CD14-positive monocyte (primary cell): ENCODE data around the gene NECAB2. TPM values are rescaled to one million over a fixed set of nuclear protein-coding genes. Genes with fewer than 3 reads are reported as not detected.

Experiments
- DNase-seq, 3 donors: peaks; one replicate each; pipeline ENCODE4 v3.0.0-alpha.2; 2011 to 2022
- H2AFZ ChIP-seq: 2 replicates; pipeline ENCODE4 v1.6.0; 2012; ENCODE audit warnings: mild to moderate bottlenecking, low read depth, low read length, inconsistent platforms; ENCODE audit not compliant: insufficient read depth, poor library complexity, severe bottlenecking
- H3K27ac ChIP-seq, 2 donors: 1 replicate in 1 of 2; 2 replicates in 1 of 2; pipeline ENCODE4 v1.5.1; 2012 to 2013; ENCODE audit warnings: low read length in 2 of 2, control low read depth in 1 of 2, inconsistent platforms in 1 of 2, low read depth in 1 of 2, mild to moderate bottlenecking in 1 of 2
- H3K27me3 ChIP-seq, 2 donors: one replicate each; pipeline versions ENCODE4 v1.6.0 to v1.6.1; 2011 to 2013; ENCODE audit warnings: low read length in 2 of 2; ENCODE audit not compliant: control insufficient read depth in 2 of 2, insufficient read depth in 2 of 2
- H3K36me3 ChIP-seq, 2 donors: replicated peaks in 1 of 2; 1 replicate in 1 of 2; 2 replicates in 1 of 2; pipeline versions ENCODE4 v1.5.1 to v1.6.1; 2012 to 2013; ENCODE audit warnings: low read length in 2 of 2, control low read depth in 1 of 2, inconsistent platforms in 1 of 2, mild to moderate bottlenecking in 1 of 2; ENCODE audit not compliant: insufficient read depth in 2 of 2, control insufficient read depth in 1 of 2
- H3K4me1 ChIP-seq, 2 donors: 1 replicate in 1 of 2; 2 replicates in 1 of 2; pipeline versions ENCODE4 v1.5.1 to v1.6.1; 2012 to 2013; ENCODE audit warnings: low read length in 2 of 2, control low read depth in 1 of 2, inconsistent platforms in 1 of 2, mild to moderate bottlenecking in 1 of 2, moderate library complexity in 1 of 2; ENCODE audit not compliant: insufficient read depth in 2 of 2, control insufficient read depth in 1 of 2
- H3K4me2 ChIP-seq: replicated peaks from 2 replicates; pipeline ENCODE3; 2012; ENCODE audit warnings: low read length, moderate library complexity, mild to moderate bottlenecking; ENCODE audit not compliant: poor library complexity, severe bottlenecking; ENCODE audit errors: extremely low read depth
- H3K4me3 ChIP-seq, 3 experiments: fragments of 200-600 bp in 1 of 3; sonication (generic) in 1 of 3; replicated peaks in 1 of 3; 1 replicate in 2 of 3; 2 replicates in 1 of 3; pipeline ENCODE4 v1.5.1; 2011 to 2013; ENCODE audit warnings: low read length in 3 of 3, mild to moderate bottlenecking in 3 of 3, control low read depth in 2 of 3, low read depth in 2 of 3, inconsistent platforms in 1 of 3, moderate library complexity in 1 of 3
- H3K79me2 ChIP-seq: 2 replicates; pipeline ENCODE4 v1.6.0; 2012; ENCODE audit warnings: mild to moderate bottlenecking, control low read depth, inconsistent platforms, low read length, moderate library complexity; ENCODE audit not compliant: insufficient read depth
- H3K9ac ChIP-seq: 2 replicates; pipeline ENCODE4 v1.6.0; 2017; ENCODE audit warnings: low read length, mild to moderate bottlenecking; ENCODE audit not compliant: insufficient read depth, poor library complexity, severe bottlenecking
- H3K9me3 ChIP-seq, 2 donors: replicated peaks in 1 of 2; 1 replicate in 1 of 2; 2 replicates in 1 of 2; pipeline versions ENCODE4 v1.5.1 to v1.6.1; 2012 to 2013; ENCODE audit warnings: low read length in 2 of 2, control low read depth in 1 of 2; ENCODE audit not compliant: control insufficient read depth in 1 of 2, insufficient read depth in 1 of 2
- H4K20me1 ChIP-seq: 2 replicates; pipeline ENCODE4 v1.6.0; 2012; ENCODE audit warnings: mild to moderate bottlenecking, low read length, control low read depth, moderate library complexity; ENCODE audit not compliant: insufficient read depth
- H3K27ac Mint-ChIP-seq, 7 donors: one replicate each; pipeline ENCODE4 v1.8.0; 2020; ENCODE audit warnings: mild to moderate bottlenecking in 7 of 7, mixed read lengths in 7 of 7, moderate library complexity in 6 of 7, inconsistent platforms in 2 of 7
- H3K27me3 Mint-ChIP-seq, 3 donors: one replicate each; pipeline ENCODE4 v1.8.0; 2021 to 2022; ENCODE audit warnings: low read depth in 3 of 3, mild to moderate bottlenecking in 3 of 3, mixed read lengths in 3 of 3, moderate library complexity in 3 of 3, inconsistent platforms in 1 of 3
- H3K36me3 Mint-ChIP-seq, 2 donors: one replicate each; pipeline ENCODE4 v1.8.0; 2020; ENCODE audit warnings: mixed read lengths in 2 of 2, inconsistent platforms in 1 of 2, mild to moderate bottlenecking in 1 of 2
- H3K4me1 Mint-ChIP-seq: one replicate; pipeline ENCODE4 v1.8.0; 2020; ENCODE audit warnings: mild to moderate bottlenecking, mixed read lengths
- H3K4me3 Mint-ChIP-seq, 2 donors: one replicate each; pipeline ENCODE4 v1.8.0; 2020; ENCODE audit warnings: mild to moderate bottlenecking in 2 of 2, mixed read lengths in 2 of 2, moderate library complexity in 1 of 2
- H3K9me3 Mint-ChIP-seq, 7 donors: one replicate each; pipeline ENCODE4 v1.8.0; 2020 to 2022; ENCODE audit warnings: mixed read lengths in 7 of 7, mild to moderate bottlenecking in 6 of 7, moderate library complexity in 6 of 7, inconsistent platforms in 2 of 7
- CTCF ChIP-seq: fragments of 200-600 bp; IDR thresholded peaks from one replicate; pipeline ENCODE4 v1.8.0; 2022; ENCODE audit warnings: antibody characterized with exemption, mild to moderate bottlenecking
- WGBS: methylation state at CpG from one replicate; pipeline ENCODE4 v1.1.5; 2013; ENCODE audit warnings: missing lambda C conversion rate; ENCODE audit not compliant: insufficient coverage; 5-methylcytosine and 5-hydroxymethylcytosine counted together
- intact Hi-C, 2 donors: fragments of 100-400 bp; cut with micrococcal nuclease; formaldehyde crosslinking; loops; one replicate each; pipeline versions ENCODE4 v1.15.0 to v1.15.1; 2023
- polyA plus RNA-seq, 3 donors: library from polyadenylated mRNA; depleted of rRNA in 1 of 3; unstranded in 2 of 3; stranded (reverse) in 1 of 3; fragments of 300-500 nt in 2 of 3; fragments of >200 nt in 1 of 3; fragmentation: Illumina TruSeq in 2 of 3; gene quantifications; 1 replicate in 2 of 3; 2 replicates in 1 of 3; pipeline ENCODE4 v1.2.3, GENCODE V29; 2012 to 2021

The NECAB2 gene
- polyA plus RNA-seq, 3 donors, result 0.33 to 1.4 (median 0.52) TPM

GRCh38 chr16:83925095-83925905 lies 42.7 kb upstream of the NECAB2 start:
- DNase-seq, result no peak
- H3K79me2 ChIP-seq, result no peaks in the 10 kb centered on the region
- no peak overlapping the region for H3K9ac ChIP-seq
- no peaks in the 10 kb centered on the region for H3K27me3 ChIP-seq
- 89% methylated on average over 11 of the region's 12 CpGs for WGBS
- H3K9me3 Mint-ChIP-seq, result peaks cover 0 to 2% (median 0%) of the 10 kb centered on the region in 7 donors
- H3K27me3 Mint-ChIP-seq, result no peaks in the 10 kb centered on the region
- H3K4me1 Mint-ChIP-seq, result no peaks in the 10 kb centered on the region
- H3K27ac Mint-ChIP-seq, result peak overlapping the region in 1 of 7 donors; percentile 42
- H3K4me2 ChIP-seq, result no peak overlapping the region
- no peak overlapping the region for H2AFZ ChIP-seq
- no peaks in the 10 kb centered on the region for H3K9me3 ChIP-seq
- intact Hi-C loops, result no loop called here
- H4K20me1 ChIP-seq, result no peaks in the 10 kb centered on the region
- TF ChIP-seq CTCF, result no peak
- no peak overlapping the region for H3K4me3 ChIP-seq
- no peak overlapping the region for H3K27ac ChIP-seq
- no peaks in the 10 kb centered on the region for H3K4me1 ChIP-seq
- peaks cover 22 to 39% of the 10 kb centered on the region in 2 donors for H3K36me3 Mint-ChIP-seq
- no peak overlapping the region for H3K4me3 Mint-ChIP-seq
- H3K36me3 ChIP-seq, result peaks cover 4 to 32% of the 10 kb centered on the region in 2 donors

- DNase-seq, result no peak
- Histone ChIP-seq H3K9ac (no peak overlapping the region), H3K9me3 (no peaks in the 10 kb centered on the region), H3K4me2 (no peak overlapping the region), H2AFZ (no peak overlapping the region), H3K36me3 (peaks cover 4 to 29% of the 10 kb centered on the region in 2 donors), H3K27ac (no peak overlapping the region), H3K79me2 (no peaks in the 10 kb centered on the region), H3K27me3 (no peaks in the 10 kb centered on the region), H3K4me1 (no peaks in the 10 kb centered on the region), H3K4me3 (no peak overlapping the region), H4K20me1 (no peaks in the 10 kb centered on the region)
- no peaks in the 10 kb centered on the region for H3K27me3 Mint-ChIP-seq
- peaks cover 19 to 31% of the 10 kb centered on the region in 2 donors for H3K36me3 Mint-ChIP-seq
- H3K9me3 Mint-ChIP-seq, result no peaks in the 10 kb centered on the region
- intact Hi-C loops, result no loop called here
- 75% methylated on average over 22 of the region's 27 CpGs for WGBS
- TF ChIP-seq CTCF, result no peak
- H3K4me1 Mint-ChIP-seq, result no peaks in the 10 kb centered on the region
- no peak overlapping the region for H3K27ac Mint-ChIP-seq
- no peak overlapping the region for H3K4me3 Mint-ChIP-seq
Observed at GRCh38 chr16:83925957-83926725, 41.9 kb upstream of the NECAB2 start.
